ENCODE data around the gene NXPE3. TPM values are rescaled to one million over a fixed set of nuclear protein-coding genes. Genes with fewer than 3 reads are reported as not detected.

The NXPE3 gene
- total and polyA plus RNA-seq, 9 of the 15 experiments (the other 6 are each of a cell fraction or from before 2014, with no cell fraction given), result 0.25 to 2.5 (median 0.95) TPM

GRCh38 chr3:101836652-101837598, 57.9 kb downstream of the NXPE3 start (continued):
- TF ChIP-seq NUFIP1 (IDR thresholded peaks at IDR 0.05; ENCODE audit: partially characterized antibody) (no peak), ETV1 (tag; conservative IDR thresholded peaks at IDR 0.05; ENCODE audit: low read depth) (no peak), ZFP91 (CRISPR knock-in tag; IDR thresholded peaks at IDR 0.05) (no peak), ATF4 (CRISPR knock-in tag; IDR thresholded peaks at IDR 0.05) (no peak), PPARD (CRISPR knock-in tag; IDR thresholded peaks at IDR 0.05) (no peak), ZMIZ1 (IDR thresholded peaks at IDR 0.05; ENCODE audit: low read depth in 2 of 2, low read length in 2 of 2) (no peak), HMGN3 (IDR thresholded peaks at IDR 0.05; ENCODE audit: borderline replicate concordance, extremely low read depth, insufficient read length, low read depth, low read length) (no peak), ZNF778 (CRISPR knock-in tag; IDR thresholded peaks at IDR 0.05) (no peak), MLX (CRISPR knock-in tag; conservative IDR thresholded peaks at IDR 0.05) (no peak)

Data from K562 (cell line).